Calu3 (cell line): ENCODE data around the gene CCR7. TPM values are rescaled to one million over a fixed set of nuclear protein-coding genes. Genes with fewer than 3 reads are reported as not detected.

Experiments used
- BruUV-seq: library from RNA; stranded (reverse); fragments of 400-500 nt; replicated peaks from 2 replicates; lab custom pipeline; 2021; lab: Mats Ljungman, UMichigan
- CTCF ChIA-PET: fragments of 300-600 bp; sonication (Branson Sonifier 250); formaldehyde crosslinking; loops from one replicate; lab custom pipeline; 2022; ENCODE audit warnings: antibody characterized with exemption; lab: Charles Lee
- DNase-seq: peaks from one replicate; pipeline ENCODE4 v3.0.0; 2022
- H3K27ac Mint-ChIP-seq: one replicate; pipeline ENCODE4 v1.8.0; 2022; ENCODE audit warnings: mixed read lengths; ENCODE audit not compliant: unreplicated experiment
- H3K27me3 Mint-ChIP-seq: one replicate; pipeline ENCODE4 v1.8.0; 2022; ENCODE audit warnings: mixed read lengths; ENCODE audit not compliant: unreplicated experiment
- H3K36me3 Mint-ChIP-seq: one replicate; pipeline ENCODE4 v1.8.0; 2022; ENCODE audit warnings: mild to moderate bottlenecking, moderate library complexity, mixed read lengths; ENCODE audit not compliant: insufficient read depth, unreplicated experiment
- H3K4me1 Mint-ChIP-seq: one replicate; pipeline ENCODE4 v1.8.0; 2022; ENCODE audit warnings: mild to moderate bottlenecking, low read depth, mixed read lengths; ENCODE audit not compliant: unreplicated experiment
- H3K4me3 Mint-ChIP-seq: one replicate; pipeline ENCODE4 v1.8.0; 2022; ENCODE audit warnings: mild to moderate bottlenecking, low read depth, moderate library complexity, mixed read lengths; ENCODE audit not compliant: unreplicated experiment
- H3K9me3 Mint-ChIP-seq: one replicate; pipeline ENCODE4 v1.8.0; 2022; ENCODE audit warnings: low read depth, mixed read lengths; ENCODE audit not compliant: unreplicated experiment
- CTCF ChIP-seq: fragments of 200-600 bp; IDR thresholded peaks from one replicate; pipeline ENCODE4 v1.8.0; 2022; ENCODE audit warnings: antibody characterized with exemption; ENCODE audit not compliant: unreplicated experiment
- intact Hi-C: fragments of 100-400 bp; cut with micrococcal nuclease; formaldehyde crosslinking; loops from one replicate; pipeline ENCODE4 v1.10.0; 2022; ENCODE audit not compliant: unreplicated experiment
- total RNA-seq: library from RNA; stranded (reverse); gene quantifications from 2 replicates; pipeline ENCODE4 v1.2.3, GENCODE V29; 2022

CCR7 gene
- total RNA-seq, 1 experiment from 2014 or later: not detected

- Mint-ChIP-seq H3K27ac (no peak overlapping the region), H3K9me3 (no peaks in the 10 kb centered on the region), H3K4me1 (peaks cover 6% of the 10 kb centered on the region), H3K4me3 (no peak overlapping the region), H3K36me3 (no peaks in the 10 kb centered on the region), H3K27me3 (peaks cover 86% of the 10 kb centered on the region)
- BruUV-seq: no TSS peak
- CTCF ChIA-PET: interaction anchor here (0.5 to 68.2 kb wide), 29 partner anchors 11 to 933 kb away, joined by 3 to 4142 read pairs (median 4); partner anchors contain the start of genes CCR7, IGFBP4, PSMD3 and RARA
- no peak for DNase-seq
- intact Hi-C loops: no loop called here
- TF ChIP-seq CTCF: no peak
Measured at GRCh38 chr17:40554646-40555295, 10.5 kb downstream of the CCR7 start.

DNA sequence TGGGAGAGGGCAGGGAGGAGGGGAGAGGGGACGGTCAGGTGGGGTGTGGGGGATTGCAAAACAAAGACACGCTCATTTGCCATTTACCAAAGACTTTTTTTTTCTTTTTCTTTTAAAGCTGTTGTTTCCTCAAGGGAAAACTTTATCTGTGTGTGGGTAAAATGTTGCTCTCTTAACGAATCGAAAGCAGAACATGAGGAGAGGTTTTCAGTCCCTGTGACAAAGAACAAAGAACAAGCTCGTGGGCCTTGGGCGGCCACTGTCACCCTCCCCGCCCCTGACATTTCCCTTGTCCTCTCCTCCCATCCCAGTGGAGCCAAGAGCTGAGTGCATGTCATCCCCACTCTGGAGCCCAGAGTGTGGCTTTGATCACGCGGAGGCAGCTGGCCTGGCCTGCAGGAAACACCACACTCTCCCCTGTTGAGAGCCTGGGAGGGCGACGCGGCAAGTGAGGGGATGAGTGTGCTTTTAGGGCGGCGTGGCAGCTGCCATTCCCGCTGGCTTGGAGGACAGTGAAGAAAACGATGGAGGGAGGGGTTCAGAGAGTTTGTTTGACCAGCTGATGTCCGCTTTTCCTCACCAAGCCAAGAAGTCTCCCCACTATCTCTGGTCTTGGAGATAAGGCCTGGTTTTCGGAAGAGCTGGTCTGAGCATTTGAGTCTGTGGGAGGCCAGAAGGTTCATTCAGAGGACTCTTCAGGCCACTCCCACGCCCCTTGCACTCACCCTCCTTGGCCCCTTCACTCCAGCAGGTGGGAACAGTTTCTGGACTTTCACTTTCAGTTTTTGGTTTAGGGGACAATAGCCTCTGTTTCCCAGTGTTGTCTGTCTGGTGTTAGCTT is 11.4 kb downstream of the CCR7 start:
- intact Hi-C loops: no loop called here
- no TSS peak for BruUV-seq
- Mint-ChIP-seq H3K36me3 (peaks cover 4% of the 10 kb centered on the region), H3K27me3 (peaks cover 78% of the 10 kb centered on the region), H3K27ac (no peak overlapping the region), H3K4me1 (peaks cover 12% of the 10 kb centered on the region), H3K4me3 (no peak overlapping the region), H3K9me3 (no peaks in the 10 kb centered on the region)
- no peak for TF ChIP-seq CTCF
- CTCF ChIA-PET: interaction anchor here (0.5 to 68.2 kb wide), 26 partner anchors 12 to 932 kb away, joined by 3 to 4142 read pairs (median 4); partner anchors contain the start of genes CCR7, IGFBP4, PSMD3 and RARA
- DNase-seq: no peak

- Mint-ChIP-seq H3K36me3 (peaks cover 4% of the 10 kb centered on the region), H3K9me3 (no peaks in the 10 kb centered on the region), H3K27me3 (peaks cover 69% of the 10 kb centered on the region), H3K4me1 (peaks cover 20% of the 10 kb centered on the region), H3K4me3 (no peak overlapping the region), H3K27ac (no peak overlapping the region)
- BruUV-seq: no TSS peak
- TF ChIP-seq CTCF: no peak
- intact Hi-C loops: no loop called here
- no peak for DNase-seq
- CTCF ChIA-PET: interaction anchor here (0.5 to 68.2 kb wide), 13 partner anchors 8 to 899 kb away, joined by 3 to 4142 read pairs (median 5); partner anchors contain the start of genes CCR7, CSF3, IGFBP4 and TOP2A
Measured at GRCh38 chr17:40552806-40553693, 12.2 kb downstream of the CCR7 start.
